Measurements from ENCODE around the gene ARHGAP18. TPM values are rescaled to one million over a fixed set of nuclear protein-coding genes. Genes with fewer than 3 reads are reported as not detected.

ARHGAP18 gene
- polyA plus RNA-seq, 1 of the 3 experiments (the other 2 are of a cell fraction): 25.0 TPM

DNA sequence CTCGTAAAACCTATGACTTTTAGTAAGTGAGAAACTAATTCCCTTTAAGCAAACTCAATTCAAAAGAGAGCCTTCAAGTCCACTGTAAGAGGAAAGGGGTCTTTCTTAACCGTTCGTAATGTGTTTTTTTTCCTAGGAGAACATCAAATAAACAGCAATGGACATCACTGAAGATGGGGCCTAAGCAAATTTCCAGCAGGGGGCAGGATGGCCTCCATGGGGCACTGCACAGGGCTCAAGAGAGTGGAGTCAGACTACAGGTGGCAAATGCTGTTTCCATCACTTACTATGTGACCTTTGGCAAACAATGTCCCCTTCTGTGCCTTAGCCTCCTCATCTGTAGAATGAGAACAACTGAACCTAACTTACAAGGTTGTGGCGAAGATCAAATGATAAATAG lies 88.7 kb downstream of the ARHGAP18 start:
- H3K27me3 ChIP-seq (ENCODE audit: insufficient read depth): no peaks in the 10 kb centered on the region
- H3K4me3 ChIP-seq (ENCODE audit: low read depth in 2 of 2, low read length in 1 of 2): no peak overlapping the region
- H3K4me2 ChIP-seq: no peak overlapping the region
- no peak for DNase-seq
- no peak overlapping the region for H2AFZ ChIP-seq (ENCODE audit: low read depth)
- H3K79me2 ChIP-seq (ENCODE audit: insufficient read depth): peaks cover 46% of the 10 kb centered on the region
- peaks cover 65% of the 10 kb centered on the region for H3F3A ChIP-seq (replicated peaks; ENCODE audit: insufficient read depth)
- no peak overlapping the region for H3K9ac ChIP-seq
- peaks cover 17 to 70% of the 10 kb centered on the region in 2 experiments for H3K36me3 ChIP-seq (replicated peaks in 1 of 2; ENCODE audit: control insufficient read depth in 1 of 2, insufficient read depth in 2 of 2, low read length in 1 of 2)
- peaks cover 0 to 7% of the 10 kb centered on the region in 2 experiments; a peak in 2 of 4 replicates for H3K4me1 ChIP-seq (ENCODE audit: control insufficient read depth in 1 of 2, insufficient read depth in 2 of 2, low read depth in 1 of 2, low read length in 1 of 2)
- no peaks in the 10 kb centered on the region for H4K20me1 ChIP-seq (ENCODE audit: insufficient read depth)
- TF ChIP-seq NRF1 (IDR thresholded peaks at IDR 0.05; ENCODE audit: low read depth, low read length): no peak
- no peak for TF ChIP-seq POLR2AphosphoS5 (IDR thresholded peaks at IDR 0.05; ENCODE audit: low read depth, low read length)
- no peak for TF ChIP-seq MEF2A (IDR thresholded peaks at IDR 0.05; ENCODE audit: borderline replicate concordance, low read depth)
- no peak for TF ChIP-seq IRF3 (IDR thresholded peaks at IDR 0.05; ENCODE audit: low read depth, low read length)
- TF ChIP-seq, protein P1, sequence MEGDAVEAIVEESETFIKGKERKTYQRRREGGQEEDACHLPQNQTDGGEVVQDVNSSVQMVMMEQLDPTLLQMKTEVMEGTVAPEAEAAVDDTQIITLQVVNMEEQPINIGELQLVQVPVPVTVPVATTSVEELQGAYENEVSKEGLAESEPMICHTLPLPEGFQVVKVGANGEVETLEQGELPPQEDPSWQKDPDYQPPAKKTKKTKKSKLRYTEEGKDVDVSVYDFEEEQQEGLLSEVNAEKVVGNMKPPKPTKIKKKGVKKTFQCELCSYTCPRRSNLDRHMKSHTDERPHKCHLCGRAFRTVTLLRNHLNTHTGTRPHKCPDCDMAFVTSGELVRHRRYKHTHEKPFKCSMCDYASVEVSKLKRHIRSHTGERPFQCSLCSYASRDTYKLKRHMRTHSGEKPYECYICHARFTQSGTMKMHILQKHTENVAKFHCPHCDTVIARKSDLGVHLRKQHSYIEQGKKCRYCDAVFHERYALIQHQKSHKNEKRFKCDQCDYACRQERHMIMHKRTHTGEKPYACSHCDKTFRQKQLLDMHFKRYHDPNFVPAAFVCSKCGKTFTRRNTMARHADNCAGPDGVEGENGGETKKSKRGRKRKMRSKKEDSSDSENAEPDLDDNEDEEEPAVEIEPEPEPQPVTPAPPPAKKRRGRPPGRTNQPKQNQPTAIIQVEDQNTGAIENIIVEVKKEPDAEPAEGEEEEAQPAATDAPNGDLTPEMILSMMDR (IDR thresholded peaks at IDR 0.05): peak; percentile 54
- no peak for TF ChIP-seq RAD21 (IDR thresholded peaks at IDR 0.05; ENCODE audit: low read length)
- no peak for TF ChIP-seq RXRA (IDR thresholded peaks at IDR 0.05; ENCODE audit: borderline replicate concordance, low read depth)
- TF ChIP-seq SMC3 (IDR thresholded peaks at IDR 0.05; ENCODE audit: low read depth, low read length): no peak
- POLR2A ChIA-PET: no interaction called here
- no peak overlapping the region for H3K27ac ChIP-seq (ENCODE audit: low read depth in 2 of 2, low read length in 1 of 2)
- 82% methylated on average over 4 of the region's 4 CpGs for WGBS (ENCODE audit: low lambda C conversion rate)
- H3K9me2 ChIP-seq: no peaks in the 10 kb centered on the region
- no peaks in the 10 kb centered on the region for H3K9me3 ChIP-seq
- CTCF ChIA-PET: no interaction called here

DNA sequence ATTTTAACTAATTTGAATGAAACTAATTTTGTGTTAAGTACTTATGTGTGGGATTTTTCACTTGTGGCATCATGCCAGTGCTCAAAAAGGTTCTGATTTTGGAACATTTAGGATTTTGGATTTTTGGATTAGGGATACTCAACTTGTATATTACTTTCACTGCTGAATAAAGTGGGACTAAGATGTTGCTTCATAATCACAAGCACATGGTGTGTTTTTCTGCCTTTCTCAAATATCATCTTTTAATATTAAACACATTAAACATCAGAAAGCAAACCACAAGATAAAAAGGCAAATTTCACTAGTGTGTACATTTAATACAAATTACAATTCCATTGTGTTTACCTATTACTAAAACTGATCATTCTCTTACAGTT lies 89.8 kb downstream of the ARHGAP18 start:
- no peak overlapping the region for H2AFZ ChIP-seq (ENCODE audit: low read depth)
- no peak for DNase-seq
- H3K9ac ChIP-seq: no peak overlapping the region
- H3K36me3 ChIP-seq (replicated peaks in 1 of 2; ENCODE audit: control insufficient read depth in 1 of 2, insufficient read depth in 2 of 2, low read length in 1 of 2): peaks cover 19 to 77% of the 10 kb centered on the region in 2 experiments
- TF ChIP-seq, protein P1 (IDR thresholded peaks at IDR 0.05): no peak
- TF ChIP-seq, protein P2, sequence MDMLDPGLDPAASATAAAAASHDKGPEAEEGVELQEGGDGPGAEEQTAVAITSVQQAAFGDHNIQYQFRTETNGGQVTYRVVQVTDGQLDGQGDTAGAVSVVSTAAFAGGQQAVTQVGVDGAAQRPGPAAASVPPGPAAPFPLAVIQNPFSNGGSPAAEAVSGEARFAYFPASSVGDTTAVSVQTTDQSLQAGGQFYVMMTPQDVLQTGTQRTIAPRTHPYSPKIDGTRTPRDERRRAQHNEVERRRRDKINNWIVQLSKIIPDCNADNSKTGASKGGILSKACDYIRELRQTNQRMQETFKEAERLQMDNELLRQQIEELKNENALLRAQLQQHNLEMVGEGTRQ (IDR thresholded peaks at IDR 0.05; ENCODE audit: borderline replicate concordance, low read depth, low read length): no peak
- TF ChIP-seq NRF1 (IDR thresholded peaks at IDR 0.05; ENCODE audit: low read depth, low read length): no peak
- H3K4me2 ChIP-seq: no peak overlapping the region
- POLR2A ChIA-PET: no interaction called here
- no peaks in the 10 kb centered on the region for H3K9me3 ChIP-seq
- CTCF ChIA-PET: no interaction called here
- H3K27ac ChIP-seq (ENCODE audit: low read depth in 2 of 2, low read length in 1 of 2): peak overlapping the region in 1 of 2 experiments; percentile 21; a peak in 1 of 4 replicates
- H4K20me1 ChIP-seq (ENCODE audit: insufficient read depth): no peaks in the 10 kb centered on the region
- peaks cover 0 to 15% of the 10 kb centered on the region in 2 experiments; a peak in 2 of 4 replicates for H3K4me1 ChIP-seq (ENCODE audit: control insufficient read depth in 1 of 2, insufficient read depth in 2 of 2, low read depth in 1 of 2, low read length in 1 of 2)
- H3K79me2 ChIP-seq (ENCODE audit: insufficient read depth): peaks cover 51% of the 10 kb centered on the region
- H3K9me2 ChIP-seq: no peaks in the 10 kb centered on the region
- H3F3A ChIP-seq (replicated peaks; ENCODE audit: insufficient read depth): peaks cover 69% of the 10 kb centered on the region
- H3K4me3 ChIP-seq (ENCODE audit: low read depth in 2 of 2, low read length in 1 of 2): no peak overlapping the region
- no peaks in the 10 kb centered on the region for H3K27me3 ChIP-seq (ENCODE audit: insufficient read depth)

Measured in SK-N-SH (cell line).